Kidney glomerular epithelial cell (primary cell): ENCODE measurements around the gene CELF1.
"Not testable (repeated sequence)": the region's sequence is repeated elsewhere in the genome, so short reads cannot be mapped to it uniquely, and the experiment has no call there.

Experiments
- DNase-seq: peaks from one replicate; lab custom pipeline; 2025; lab: John Stamatoyannopoulos, UW

Gene CELF1

GRCh38 chr11:47538741-47539565 lies 14.0 kb downstream of the CELF1 start:
- DNase-seq: peak; percentile 68

GRCh38 chr11:47536915-47537314 lies 16.0 kb downstream of the CELF1 start:
- no peak for DNase-seq

- no peak for DNase-seq
Observed at GRCh38 chr11:47534704-47535251, 18.2 kb downstream of the CELF1 start.

- no peak for DNase-seq
Observed at GRCh38 chr11:47533690-47534151, 19.2 kb downstream of the CELF1 start.

- DNase-seq: no peak
Observed at GRCh38 chr11:47532597-47533213, 20.2 kb downstream of the CELF1 start.

- no peak for DNase-seq
Observed at GRCh38 chr11:47531666-47532065, 21.3 kb downstream of the CELF1 start.

GRCh38 chr11:47530721-47531120 lies 22.2 kb downstream of the CELF1 start:
- DNase-seq: not testable (repeated sequence)

- no peak for DNase-seq
Observed at GRCh38 chr11:47529951-47530350, 23.0 kb downstream of the CELF1 start.

- no peak for DNase-seq
Observed at GRCh38 chr11:47527186-47527585, 25.7 kb downstream of the CELF1 start.

GRCh38 chr11:47526032-47526431 lies 26.9 kb downstream of the CELF1 start:
- not testable (repeated sequence) for DNase-seq

GRCh38 chr11:47524291-47524874 lies 28.5 kb downstream of the CELF1 start:
- no peak for DNase-seq

- peak; percentile 66 for DNase-seq
Observed at GRCh38 chr11:47523490-47524225, 29.3 kb downstream of the CELF1 start.

- DNase-seq: no peak
Observed at GRCh38 chr11:47518212-47518964, 34.5 kb downstream of the CELF1 start.

- no peak for DNase-seq
Observed at GRCh38 chr11:47516984-47517853, 35.7 kb downstream of the CELF1 start.

GRCh38 chr11:47516155-47516554 lies 36.8 kb downstream of the CELF1 start:
- DNase-seq: no peak

GRCh38 chr11:47514825-47515647 lies 37.9 kb downstream of the CELF1 start:
- no peak for DNase-seq

GRCh38 chr11:47512701-47513100 lies 40.2 kb downstream of the CELF1 start:
- no peak for DNase-seq

- DNase-seq: no peak
Observed at GRCh38 chr11:47511917-47512316, 41.0 kb downstream of the CELF1 start.

GRCh38 chr11:47510209-47510608 lies 42.7 kb downstream of the CELF1 start:
- no peak for DNase-seq
